Gastrocnemius medialis (tissue), 4 donors: ENCODE data around the gene PRR14L. TPM values are rescaled to one million over a fixed set of nuclear protein-coding genes. Genes with fewer than 3 reads are reported as not detected.

Experiments used
- ATAC-seq, 2 donors: fragments of 150-250 bp; one replicate each; pipeline ENCODE4 v1.9.1; 2016
- DNase-seq, 2 donors: peaks; one replicate each; pipeline ENCODE4 v3.0.0-alpha.2; 2019
- H3K27ac ChIP-seq, 4 donors: fragments of 200-600 bp; sonication (generic); 1 replicate in 1 of 4; 2 replicates in 3 of 4; pipeline ENCODE4 v1.5.1; 2016 to 2018; ENCODE audit warnings: mild to moderate bottlenecking in 2 of 4, moderate library complexity in 1 of 4
- H3K27me3 ChIP-seq, 3 donors: fragments of 200-600 bp; sonication (generic) in 2 of 3; 1 replicate in 1 of 3; 2 replicates in 2 of 3; pipeline versions ENCODE4 v1.5.1 to v1.6.0; 2016 to 2019; ENCODE audit warnings: mild to moderate bottlenecking in 1 of 3, moderate library complexity in 1 of 3
- H3K36me3 ChIP-seq, 2 donors: fragments of 200-600 bp; sonication (generic) in 1 of 2; one replicate each; pipeline ENCODE4 v1.5.1; 2017 to 2018
- H3K4me1 ChIP-seq, 2 donors: fragments of 200-600 bp; sonication (generic) in 1 of 2; one replicate each; pipeline ENCODE4 v1.5.1; 2016 to 2017; ENCODE audit warnings: mild to moderate bottlenecking in 2 of 2
- H3K4me3 ChIP-seq, 4 donors: fragments of 200-600 bp; sonication (generic) in 3 of 4; 1 replicate in 1 of 4; 2 replicates in 3 of 4; pipeline ENCODE4 v1.5.1; 2016 to 2019; ENCODE audit warnings: mild to moderate bottlenecking in 2 of 4
- H3K9me3 ChIP-seq, 3 donors: fragments of 200-600 bp; sonication (generic) in 2 of 3; 1 replicate in 1 of 3; 2 replicates in 2 of 3; pipeline ENCODE4 v1.5.1; 2016 to 2019
- POLR2A ChIP-seq, 2 donors: fragments of 450-650 bp; IDR thresholded peaks; one replicate each; pipeline ENCODE4 v1.6.1; 2017; ENCODE audit warnings: antibody characterized with exemption in 2 of 2, mild to moderate bottlenecking in 2 of 2, moderate library complexity in 2 of 2
- in situ Hi-C, 4 donors: fragments of 200-750 bp; cut with MboI; loops; one replicate each; pipeline versions ENCODE4 v1.15.0 to v1.8.0; 2017; ENCODE audit warnings: low sequenced_read_pairs in 4 of 4
- intact Hi-C: fragments of 100-400 bp; cut with DNase I; formaldehyde crosslinking; loops from one replicate; pipeline ENCODE4 v1.15.1; 2023; ENCODE audit warnings: low total_unique reads
- total RNA-seq, 4 donors: library from RNA; depleted of rRNA; stranded (reverse); fragments of >200 nt; gene quantifications; one replicate each; pipeline versions ENCODE4 v1.1.0 to v1.2.3, GENCODE V29; 2016
- TF ChIP-seq, protein P1 (sequence below), 5 experiments: fragments of 450-650 bp in 3 of 5; fragments of 200-600 bp in 2 of 5; sonication (generic) in 2 of 5; IDR thresholded peaks in 4 of 5; conservative IDR thresholded peaks in 1 of 5; 1 replicate in 4 of 5; 2 replicates in 1 of 5; pipeline ENCODE4 v1.5.1; 2016 to 2019; ENCODE audit warnings: antibody characterized with exemption in 5 of 5, mild to moderate bottlenecking in 3 of 5, moderate library complexity in 3 of 5

Gene PRR14L
- total RNA-seq, 4 donors from 2014 or later = 6.5 to 8.4 (median 7.1) TPM

DNA sequence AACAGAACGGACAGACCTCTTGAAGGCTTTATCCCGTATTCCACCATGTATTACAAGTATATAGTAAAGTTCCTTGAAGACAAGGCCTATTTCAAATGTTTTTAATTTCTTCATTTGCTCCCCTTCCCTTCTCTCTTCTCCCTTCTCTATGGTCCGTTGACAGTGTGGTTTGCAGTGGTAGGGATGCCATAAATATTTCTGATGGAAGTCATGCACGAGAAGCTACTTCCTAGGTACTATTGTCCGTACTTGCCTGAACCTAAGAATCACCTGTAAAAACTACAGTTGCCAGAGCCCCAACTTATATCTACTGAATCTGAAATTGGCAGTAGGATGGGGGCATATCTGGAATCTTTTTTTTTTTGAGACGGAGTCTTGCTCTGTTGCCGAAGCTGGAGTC is 90.7 kb downstream of the PRR14L start:
- Histone ChIP-seq H3K27me3 (no peaks in the 10 kb centered on the region), H3K4me1 (peaks cover 20 to 23% of the 10 kb centered on the region in 2 donors), H3K27ac (no peak overlapping the region), H3K4me3 (no peak overlapping the region), H3K9me3 (no peaks in the 10 kb centered on the region), H3K36me3 (no peaks in the 10 kb centered on the region)
- in situ Hi-C loops = loop anchor here in 1 of 4 donors (25.0 kb wide), 1 partner anchor 278 kb away; the partner anchor contains the start of gene YWHAH
- no peak for DNase-seq
- TF ChIP-seq, protein P1, sequence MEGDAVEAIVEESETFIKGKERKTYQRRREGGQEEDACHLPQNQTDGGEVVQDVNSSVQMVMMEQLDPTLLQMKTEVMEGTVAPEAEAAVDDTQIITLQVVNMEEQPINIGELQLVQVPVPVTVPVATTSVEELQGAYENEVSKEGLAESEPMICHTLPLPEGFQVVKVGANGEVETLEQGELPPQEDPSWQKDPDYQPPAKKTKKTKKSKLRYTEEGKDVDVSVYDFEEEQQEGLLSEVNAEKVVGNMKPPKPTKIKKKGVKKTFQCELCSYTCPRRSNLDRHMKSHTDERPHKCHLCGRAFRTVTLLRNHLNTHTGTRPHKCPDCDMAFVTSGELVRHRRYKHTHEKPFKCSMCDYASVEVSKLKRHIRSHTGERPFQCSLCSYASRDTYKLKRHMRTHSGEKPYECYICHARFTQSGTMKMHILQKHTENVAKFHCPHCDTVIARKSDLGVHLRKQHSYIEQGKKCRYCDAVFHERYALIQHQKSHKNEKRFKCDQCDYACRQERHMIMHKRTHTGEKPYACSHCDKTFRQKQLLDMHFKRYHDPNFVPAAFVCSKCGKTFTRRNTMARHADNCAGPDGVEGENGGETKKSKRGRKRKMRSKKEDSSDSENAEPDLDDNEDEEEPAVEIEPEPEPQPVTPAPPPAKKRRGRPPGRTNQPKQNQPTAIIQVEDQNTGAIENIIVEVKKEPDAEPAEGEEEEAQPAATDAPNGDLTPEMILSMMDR (IDR thresholded peaks at IDR 0.05 in 4 of 5, conservative IDR thresholded peaks at IDR 0.05 in 1 of 5) = no peak
- TF ChIP-seq POLR2A (IDR thresholded peaks at IDR 0.05) = no peak
- intact Hi-C loops = no loop called here
- ATAC-seq = no peak

DNA sequence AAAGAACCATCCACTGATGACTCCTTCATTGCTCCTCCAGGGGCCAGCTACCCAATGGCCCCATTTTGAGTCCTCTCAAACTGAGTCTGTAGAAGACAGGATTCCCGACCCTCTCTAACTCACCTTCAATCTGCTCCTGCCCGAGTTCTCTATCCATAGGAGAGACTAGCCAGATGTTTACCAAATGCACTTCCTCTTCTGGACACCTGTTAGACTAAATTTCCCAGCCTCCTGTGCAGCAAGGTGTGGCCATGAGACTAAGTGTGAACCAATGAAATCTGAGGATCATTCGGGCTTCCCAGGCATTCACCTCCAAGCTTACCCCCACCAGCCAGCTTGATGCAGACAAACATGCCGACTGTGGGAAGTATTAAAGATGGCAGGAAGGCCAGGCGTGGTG is 95.5 kb downstream of the PRR14L start:
- no peak for DNase-seq
- no peaks in the 10 kb centered on the region for H3K36me3 ChIP-seq
- no peak for TF ChIP-seq POLR2A (IDR thresholded peaks at IDR 0.05)
- TF ChIP-seq, protein P1 (IDR thresholded peaks at IDR 0.05 in 4 of 5, conservative IDR thresholded peaks at IDR 0.05 in 1 of 5) = no peak
- H3K27me3 ChIP-seq = no peaks in the 10 kb centered on the region
- no peak for ATAC-seq
- peak overlapping the region; percentile 16 to 72 (median 52) for H3K27ac ChIP-seq
- no peak overlapping the region for H3K4me3 ChIP-seq
- intact Hi-C loops = no loop called here
- no peaks in the 10 kb centered on the region for H3K9me3 ChIP-seq
- in situ Hi-C loops = loop anchor here in 1 of 4 donors (25.0 kb wide), 1 partner anchor 283 kb away; the partner anchor contains the start of gene YWHAH
- H3K4me1 ChIP-seq = peaks cover 27 to 32% of the 10 kb centered on the region in 2 donors

DNA sequence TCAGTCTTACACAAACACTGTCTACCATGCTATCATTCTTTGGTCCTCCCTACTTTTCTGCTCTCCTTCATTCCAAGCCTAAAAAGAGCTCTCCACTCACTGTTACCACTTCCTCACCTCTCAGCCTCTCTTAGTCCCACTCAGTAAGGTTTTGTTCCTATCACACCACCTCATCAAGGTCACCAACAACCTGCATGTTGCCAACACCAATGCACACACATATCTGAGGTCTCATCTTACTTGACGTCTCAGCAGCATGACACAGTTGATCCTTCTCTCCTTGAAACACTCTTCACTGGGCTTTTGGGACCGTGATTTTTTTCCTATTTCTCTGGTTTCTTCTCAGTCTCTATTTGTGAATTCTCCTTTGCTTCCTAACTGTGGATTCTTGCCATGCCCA is 96.0 kb downstream of the PRR14L start:
- DNase-seq (peak in 1 of 2 donors; percentile 44), ATAC-seq (peak; percentile 61 to 75)
- Histone ChIP-seq H3K27me3 (no peaks in the 10 kb centered on the region), H3K27ac (peak overlapping the region; percentile 16 to 72 (median 52)), H3K4me3 (no peak overlapping the region), H3K4me1 (peaks cover 23 to 32% of the 10 kb centered on the region in 2 donors), H3K36me3 (peaks cover 0 to under 1% of the 10 kb centered on the region in 2 donors), H3K9me3 (no peaks in the 10 kb centered on the region)
- intact Hi-C loops = no loop called here
- in situ Hi-C loops = loop anchor here in 1 of 4 donors (25.0 kb wide), 1 partner anchor 283 kb away; the partner anchor contains the start of gene YWHAH
- no peak for TF ChIP-seq POLR2A (IDR thresholded peaks at IDR 0.05)
- TF ChIP-seq, protein P1 (IDR thresholded peaks at IDR 0.05 in 4 of 5, conservative IDR thresholded peaks at IDR 0.05 in 1 of 5) = no peak

DNA sequence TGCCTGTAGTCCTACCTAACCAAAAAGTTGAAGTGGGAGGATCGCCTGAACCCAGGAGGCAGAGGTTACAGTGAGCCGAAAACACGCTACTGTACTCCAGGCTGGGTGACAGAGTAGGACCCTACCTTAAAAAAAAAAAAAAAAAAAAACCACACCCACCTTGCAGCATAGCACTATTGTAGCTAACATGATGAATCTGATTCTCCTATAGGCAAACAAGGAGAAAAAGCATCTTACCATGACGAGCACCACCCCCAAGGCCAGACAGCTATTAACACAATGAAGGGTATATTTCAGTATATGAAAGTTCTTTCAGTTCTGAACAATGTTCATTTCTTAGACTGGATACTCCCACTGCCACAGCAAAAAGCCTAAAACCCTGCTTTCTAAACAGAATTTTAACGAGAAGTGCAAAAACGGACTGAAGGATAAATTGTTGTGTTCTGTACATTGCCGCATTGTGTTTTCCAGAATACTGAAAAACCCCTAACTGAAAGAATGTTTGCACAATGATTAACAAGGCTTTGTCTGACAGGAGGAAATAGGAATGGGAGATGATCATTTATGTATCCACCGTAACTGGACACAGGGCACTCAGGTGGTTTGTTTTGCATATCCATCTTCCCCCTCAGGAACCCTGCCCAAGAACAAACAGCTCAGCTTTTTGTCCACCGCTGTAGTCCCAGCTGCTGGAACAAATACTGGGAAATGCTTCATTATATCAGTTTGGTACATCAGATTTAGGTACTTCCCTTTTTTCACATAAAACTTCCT is 96.8 kb downstream of the PRR14L start:
- no peak for TF ChIP-seq POLR2A (IDR thresholded peaks at IDR 0.05)
- TF ChIP-seq, protein P1 (IDR thresholded peaks at IDR 0.05 in 4 of 5, conservative IDR thresholded peaks at IDR 0.05 in 1 of 5) = no peak
- H3K9me3 ChIP-seq = no peaks in the 10 kb centered on the region
- no peak overlapping the region for H3K4me3 ChIP-seq
- peak overlapping the region; percentile 49 to 72 (median 60) for H3K27ac ChIP-seq
- no peak for DNase-seq
- intact Hi-C loops (no loop called here), in situ Hi-C loops (loop anchor here in 1 of 4 donors (25.0 kb wide), 1 partner anchor 284 kb away; the partner anchor contains the start of gene YWHAH)
- H3K4me1 ChIP-seq = peaks cover 23 to 32% of the 10 kb centered on the region in 2 donors
- peaks cover 0 to 6% of the 10 kb centered on the region in 2 donors for H3K36me3 ChIP-seq
- no peak for ATAC-seq
- no peaks in the 10 kb centered on the region for H3K27me3 ChIP-seq
